Transverse colon (tissue), 3 donors: Measurements from ENCODE around the gene RSPRY1.

Experiments
- POLR2A ChIP-seq: fragments of 450-650 bp; IDR thresholded peaks from one replicate; pipeline ENCODE4 v1.6.1; 2016; ENCODE audit warnings: antibody characterized with exemption, mild to moderate bottlenecking, moderate library complexity
- TF ChIP-seq, protein P1 (sequence below), 5 experiments: fragments of 200-600 bp in 3 of 5; fragments of 450-650 bp in 2 of 5; sonication (generic) in 3 of 5; IDR thresholded peaks; 1 replicate in 2 of 5; 2 replicates in 3 of 5; pipeline ENCODE4 v1.5.1; 2016 to 2017; ENCODE audit warnings: antibody characterized with exemption in 5 of 5, inconsistent platforms in 3 of 5, mild to moderate bottlenecking in 2 of 5, moderate library complexity in 1 of 5

DNA sequence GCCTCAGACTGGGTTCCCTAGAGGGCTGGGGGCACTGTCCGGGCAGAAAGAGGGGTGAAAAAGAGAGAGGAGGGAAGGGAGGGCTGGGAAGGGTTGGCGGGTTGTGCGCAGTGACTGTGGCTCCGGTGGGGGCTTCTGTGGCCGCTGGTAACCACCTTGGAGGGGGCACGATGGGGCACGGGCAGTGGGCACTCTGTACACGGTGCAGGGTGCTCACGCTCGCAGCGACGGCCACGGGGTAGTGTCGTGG lies 97.8 kb downstream of the RSPRY1 start:
- TF ChIP-seq, protein P1, sequence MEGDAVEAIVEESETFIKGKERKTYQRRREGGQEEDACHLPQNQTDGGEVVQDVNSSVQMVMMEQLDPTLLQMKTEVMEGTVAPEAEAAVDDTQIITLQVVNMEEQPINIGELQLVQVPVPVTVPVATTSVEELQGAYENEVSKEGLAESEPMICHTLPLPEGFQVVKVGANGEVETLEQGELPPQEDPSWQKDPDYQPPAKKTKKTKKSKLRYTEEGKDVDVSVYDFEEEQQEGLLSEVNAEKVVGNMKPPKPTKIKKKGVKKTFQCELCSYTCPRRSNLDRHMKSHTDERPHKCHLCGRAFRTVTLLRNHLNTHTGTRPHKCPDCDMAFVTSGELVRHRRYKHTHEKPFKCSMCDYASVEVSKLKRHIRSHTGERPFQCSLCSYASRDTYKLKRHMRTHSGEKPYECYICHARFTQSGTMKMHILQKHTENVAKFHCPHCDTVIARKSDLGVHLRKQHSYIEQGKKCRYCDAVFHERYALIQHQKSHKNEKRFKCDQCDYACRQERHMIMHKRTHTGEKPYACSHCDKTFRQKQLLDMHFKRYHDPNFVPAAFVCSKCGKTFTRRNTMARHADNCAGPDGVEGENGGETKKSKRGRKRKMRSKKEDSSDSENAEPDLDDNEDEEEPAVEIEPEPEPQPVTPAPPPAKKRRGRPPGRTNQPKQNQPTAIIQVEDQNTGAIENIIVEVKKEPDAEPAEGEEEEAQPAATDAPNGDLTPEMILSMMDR (IDR thresholded peaks at IDR 0.05), result no peak
- TF ChIP-seq POLR2A, result no peak
